ENCODE measurements around the gene SPTY2D1.
"Not testable (repeated sequence)": the region's sequence is repeated elsewhere in the genome, so short reads cannot be mapped to it uniquely, and the experiment has no call there.

SPTY2D1 gene

DNA sequence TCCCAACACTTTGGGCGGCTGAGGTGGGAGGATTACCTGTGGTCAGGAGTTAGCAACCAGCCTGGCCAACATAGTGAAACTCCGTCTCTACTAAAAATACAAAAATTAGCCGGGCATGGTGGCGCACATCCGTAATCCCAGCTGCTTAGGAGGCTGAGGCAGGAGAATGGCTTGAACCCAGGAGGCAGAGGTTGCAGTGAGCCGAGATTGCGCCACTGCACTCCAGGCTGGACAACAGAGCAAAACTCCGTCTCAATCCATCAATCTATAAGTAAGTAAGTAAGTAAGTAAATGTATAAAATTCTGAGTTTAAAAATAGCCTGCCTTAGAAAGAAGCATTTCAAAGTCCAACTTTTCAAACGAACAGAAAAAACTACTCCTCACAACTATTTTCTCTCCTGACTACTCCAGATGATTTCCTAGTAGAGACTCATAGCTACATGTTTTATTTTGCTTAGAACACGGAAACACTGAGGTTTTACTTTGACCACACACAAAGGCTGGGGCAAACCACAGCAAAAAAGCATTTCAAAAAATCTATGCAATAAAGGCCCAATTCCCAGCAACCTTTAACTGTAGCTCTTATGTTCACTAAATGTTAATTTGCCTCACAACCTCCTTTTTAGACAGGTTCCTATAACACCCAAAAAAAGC, 16.3 kb downstream of the SPTY2D1 start:
- no peak for DNase-seq (ENCODE audit: low spot score)

DNA sequence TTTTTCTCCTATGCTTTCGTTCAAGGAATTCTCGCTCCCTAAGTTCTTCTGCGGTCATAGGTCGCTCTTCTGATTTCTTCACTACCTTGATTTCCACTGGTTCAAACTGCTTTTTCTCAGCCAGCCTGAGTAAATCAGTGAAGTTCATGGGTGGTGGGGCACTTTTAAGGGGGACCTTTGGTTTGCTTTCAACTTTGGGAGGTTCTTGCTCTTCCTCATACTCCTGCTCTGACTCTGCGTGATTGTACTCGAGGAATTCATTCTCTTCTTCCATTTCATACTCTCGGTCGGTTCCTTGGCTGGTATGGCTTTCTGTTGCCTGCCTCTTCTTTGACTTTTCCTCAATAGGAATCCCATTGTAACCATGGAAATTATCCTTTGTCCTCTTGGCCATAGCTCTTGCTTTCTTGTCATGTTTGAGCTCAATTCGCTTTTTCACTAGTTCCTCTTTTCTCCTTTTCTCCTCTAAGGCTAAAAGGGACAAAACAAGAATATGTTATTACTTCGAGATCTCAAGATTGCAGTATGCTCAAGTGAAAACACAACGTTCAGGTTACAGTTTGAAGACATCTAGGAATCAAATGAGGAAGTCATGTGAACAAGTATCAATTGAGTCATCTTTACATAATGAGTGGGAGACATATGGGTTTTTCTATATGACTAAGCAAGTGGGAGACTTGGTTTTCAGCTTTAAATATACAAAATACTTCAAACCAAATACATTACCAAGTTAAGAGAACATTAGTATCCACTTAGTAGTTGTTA, 18.3 kb downstream of the SPTY2D1 start:
- DNase-seq (ENCODE audit: low spot score): no peak

DNA sequence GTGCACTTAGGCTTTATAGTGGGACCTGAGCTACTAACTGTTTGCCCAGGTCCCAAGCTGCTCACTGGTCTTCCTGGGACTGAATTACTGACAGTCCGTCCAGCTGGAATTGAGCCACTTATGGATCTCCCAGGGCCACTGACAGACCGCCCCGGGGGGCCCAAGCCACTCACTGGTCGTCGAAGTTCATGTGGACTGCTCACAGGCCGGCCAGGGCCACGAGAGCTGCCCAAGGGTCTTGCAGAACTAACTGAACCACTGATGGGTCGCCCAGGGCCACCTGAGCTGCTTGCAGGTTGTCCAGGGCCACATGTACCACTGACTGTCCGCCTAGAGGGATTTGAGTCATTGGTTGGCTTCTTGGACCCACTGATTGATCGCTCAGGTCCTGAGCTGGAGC, 19.5 kb downstream of the SPTY2D1 start:
- no peak for DNase-seq (ENCODE audit: low spot score)

DNA sequence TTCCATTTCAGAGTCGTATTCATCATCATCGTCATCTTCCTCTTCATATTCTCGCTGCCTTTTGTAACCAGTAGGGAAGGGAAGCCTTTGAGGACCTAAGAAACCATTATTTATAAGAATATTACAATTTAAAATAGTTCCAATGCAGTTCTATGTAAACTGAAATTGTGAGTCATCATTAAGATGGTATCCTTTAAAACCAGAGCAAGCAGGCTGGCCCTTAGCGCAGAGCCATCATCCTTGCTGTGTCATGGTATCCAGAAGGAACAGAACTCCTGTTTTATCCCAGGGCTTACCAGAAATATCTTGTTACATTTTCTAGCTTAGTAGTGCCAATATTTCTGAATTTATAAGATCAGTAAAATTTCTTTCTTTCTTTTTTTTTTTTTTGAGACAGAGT, 21.7 kb downstream of the SPTY2D1 start:
- DNase-seq (ENCODE audit: low spot score): no peak

DNA sequence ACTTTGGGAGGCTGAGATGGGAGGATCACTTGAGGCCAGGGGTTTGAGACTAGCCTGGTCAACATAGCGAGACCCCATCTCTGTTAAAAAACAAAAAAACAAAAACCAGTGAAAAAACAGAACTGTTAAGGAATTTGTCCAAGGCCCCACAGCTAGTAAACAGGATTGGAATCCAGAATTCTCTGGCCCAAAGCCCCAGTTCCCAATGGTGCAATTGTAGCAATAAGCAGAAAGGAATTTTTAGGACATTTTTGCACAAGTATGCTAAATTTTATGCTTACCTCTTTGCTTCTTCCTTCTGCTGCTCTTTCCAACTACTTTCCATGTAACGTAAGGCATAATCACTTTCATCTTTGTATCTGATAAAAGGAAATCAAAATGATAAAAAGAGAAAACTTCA, 22.9 kb downstream of the SPTY2D1 start:
- DNase-seq (ENCODE audit: low spot score): no peak

DNA sequence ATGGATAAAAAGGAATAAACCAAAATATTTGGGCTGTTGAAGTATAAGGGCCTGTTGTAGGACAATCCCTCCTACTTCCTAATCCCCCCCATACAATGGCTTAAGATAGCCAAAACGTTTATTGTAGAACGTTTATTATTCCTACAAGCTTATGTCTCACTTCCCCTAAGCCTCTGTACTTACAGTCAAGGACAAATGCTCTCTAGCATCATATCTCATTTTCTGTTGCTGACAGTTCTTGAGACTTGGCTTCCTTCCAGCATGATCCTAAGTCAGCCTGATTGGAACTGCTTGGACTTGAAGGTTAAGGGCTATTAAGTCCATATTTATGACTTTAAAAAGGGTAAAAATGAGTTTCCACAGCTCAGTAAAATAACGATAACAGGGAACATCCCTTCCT, 25.8 kb downstream of the SPTY2D1 start:
- no peak for DNase-seq (ENCODE audit: low spot score)

DNA sequence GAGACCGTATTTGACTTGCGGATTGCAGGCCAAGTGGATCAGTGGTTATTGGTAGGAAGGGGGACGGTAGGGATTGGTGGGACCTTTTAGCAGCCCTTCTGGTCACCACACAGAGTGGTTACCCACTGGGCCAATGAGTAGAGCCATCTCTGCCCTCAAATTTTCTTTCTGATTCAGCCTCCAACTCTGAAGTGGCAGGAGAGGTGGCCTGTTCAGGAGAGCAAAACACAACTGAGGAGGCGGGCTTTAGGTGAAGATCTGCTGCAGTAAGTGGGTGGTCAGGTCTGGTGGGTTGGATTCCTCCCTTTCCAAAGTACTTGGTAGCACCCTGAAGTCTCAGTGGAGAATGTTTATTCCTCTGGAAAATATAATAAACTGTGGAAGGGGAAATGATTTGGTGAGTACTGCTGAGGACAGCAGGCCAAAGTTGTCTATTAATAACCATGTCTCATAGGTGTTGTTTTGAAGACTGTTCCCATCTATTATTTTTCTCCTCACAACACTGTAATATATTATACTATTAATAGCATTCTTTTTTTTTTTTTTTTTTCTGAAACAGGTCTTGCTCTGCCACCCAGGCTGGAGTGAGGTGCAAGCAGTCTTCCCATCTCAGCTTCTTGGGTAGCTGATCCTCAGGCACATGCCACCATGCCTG, 33.1 kb downstream of the SPTY2D1 start:
- DNase-seq (ENCODE audit: low spot score): no peak

DNA sequence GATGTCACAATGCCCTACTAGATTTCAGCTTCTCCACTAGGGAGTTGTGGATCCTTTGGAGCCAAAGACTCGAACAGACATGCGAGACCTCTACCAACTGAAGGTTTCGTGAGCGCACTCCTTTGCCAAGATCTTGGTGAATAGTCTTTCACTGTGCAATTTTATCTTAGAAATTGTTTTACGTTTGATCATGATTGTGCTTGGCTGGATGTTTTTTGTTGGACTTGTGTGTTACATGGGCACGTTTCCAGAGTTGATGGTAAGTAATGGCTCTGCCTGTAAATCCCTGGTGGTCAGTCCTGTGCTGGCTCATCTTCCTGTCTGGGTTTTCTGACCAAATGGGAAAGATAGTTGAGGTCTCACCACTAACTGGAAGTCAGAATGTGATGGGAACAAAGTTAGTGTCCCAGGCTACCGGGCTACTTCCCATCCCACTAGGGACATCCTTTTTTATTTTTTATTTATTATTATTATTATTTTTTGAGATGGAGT, 34.4 kb downstream of the SPTY2D1 start, which contains the start of gene MISFA:
Gene MISFA (plus strand): TSS at position 51 of the 492 bp plus-strand sequence. CDS start 140 bp downstream, at position 191.
- DNase-seq (ENCODE audit: low spot score): no peak

DNA sequence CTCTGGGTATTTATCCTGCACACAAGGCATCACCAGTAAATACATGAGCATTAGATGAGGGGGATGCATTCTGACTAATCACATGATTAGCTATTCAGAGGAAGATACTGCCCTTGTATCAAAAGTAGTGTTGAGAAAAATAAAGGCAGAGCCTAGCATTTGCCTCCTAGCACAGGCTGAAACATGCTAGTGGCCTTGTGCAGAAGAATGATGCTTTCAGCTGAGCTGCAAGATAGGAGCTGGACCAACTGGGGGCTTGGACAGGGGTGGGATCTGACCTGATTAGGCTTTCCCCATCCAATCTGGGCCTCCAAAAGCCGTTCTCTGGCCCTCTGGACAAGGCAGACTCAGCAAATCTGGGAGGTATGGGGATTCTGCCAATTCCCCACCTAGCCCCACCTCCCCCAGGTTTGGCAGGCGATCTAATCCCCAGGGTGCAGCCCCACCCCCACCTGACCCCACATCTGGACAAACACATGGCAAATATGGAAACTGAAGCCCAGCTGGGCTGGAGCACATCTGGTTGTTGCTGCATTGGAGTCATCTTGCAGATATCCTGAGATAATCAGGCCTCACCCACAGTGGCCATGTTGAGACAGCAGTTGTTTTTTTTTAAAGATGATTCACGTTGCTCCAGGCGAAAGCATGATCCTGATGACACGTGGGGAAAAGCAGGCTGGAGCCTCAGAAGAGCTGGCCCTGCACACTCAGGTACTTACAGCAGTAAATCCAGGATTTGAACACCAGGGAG, 39.0 kb downstream of the SPTY2D1 start:
- DNase-seq (ENCODE audit: low spot score): no peak

DNA sequence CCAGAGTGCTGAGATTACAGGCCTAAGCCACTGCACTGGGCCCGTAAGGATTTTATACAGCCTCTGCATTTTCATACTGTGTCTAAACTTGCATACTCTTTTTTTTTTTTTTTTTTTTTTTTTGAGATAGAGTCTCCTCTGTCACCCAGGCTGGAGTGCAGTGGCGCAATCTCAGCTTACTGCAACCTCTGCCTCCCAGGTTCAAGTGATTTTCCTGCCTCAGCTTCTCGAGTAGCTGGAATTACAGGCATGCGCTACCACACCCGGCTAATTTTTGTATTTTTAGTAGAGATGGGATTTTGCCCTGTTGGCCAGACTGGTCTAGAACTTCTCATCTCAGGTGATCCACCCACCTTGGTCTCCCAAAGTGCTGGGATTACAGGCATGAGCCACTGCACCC, 40.1 kb downstream of the SPTY2D1 start:
- DNase-seq (ENCODE audit: low spot score): not testable (repeated sequence)

DNA sequence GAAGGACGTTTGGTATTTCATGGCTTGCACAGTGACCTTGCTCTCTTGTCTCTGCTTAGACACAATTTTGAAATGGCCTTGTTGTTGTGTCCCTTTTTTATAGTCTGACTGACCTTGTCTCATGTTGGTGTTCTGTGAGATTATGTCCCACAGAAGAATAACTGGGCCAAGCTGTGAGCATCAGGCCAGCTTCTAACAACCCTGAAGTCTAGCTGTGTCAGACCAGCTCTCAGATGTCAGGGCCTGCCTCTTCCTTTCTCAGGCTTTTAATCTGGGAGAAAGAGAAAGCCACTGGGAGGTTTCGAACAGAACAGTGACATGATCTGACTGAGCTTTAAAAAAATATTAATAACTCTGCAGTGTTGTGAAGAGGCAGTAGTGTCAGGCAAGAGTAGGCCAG, 43.6 kb downstream of the SPTY2D1 start:
- DNase-seq (ENCODE audit: low spot score): no peak

DNA sequence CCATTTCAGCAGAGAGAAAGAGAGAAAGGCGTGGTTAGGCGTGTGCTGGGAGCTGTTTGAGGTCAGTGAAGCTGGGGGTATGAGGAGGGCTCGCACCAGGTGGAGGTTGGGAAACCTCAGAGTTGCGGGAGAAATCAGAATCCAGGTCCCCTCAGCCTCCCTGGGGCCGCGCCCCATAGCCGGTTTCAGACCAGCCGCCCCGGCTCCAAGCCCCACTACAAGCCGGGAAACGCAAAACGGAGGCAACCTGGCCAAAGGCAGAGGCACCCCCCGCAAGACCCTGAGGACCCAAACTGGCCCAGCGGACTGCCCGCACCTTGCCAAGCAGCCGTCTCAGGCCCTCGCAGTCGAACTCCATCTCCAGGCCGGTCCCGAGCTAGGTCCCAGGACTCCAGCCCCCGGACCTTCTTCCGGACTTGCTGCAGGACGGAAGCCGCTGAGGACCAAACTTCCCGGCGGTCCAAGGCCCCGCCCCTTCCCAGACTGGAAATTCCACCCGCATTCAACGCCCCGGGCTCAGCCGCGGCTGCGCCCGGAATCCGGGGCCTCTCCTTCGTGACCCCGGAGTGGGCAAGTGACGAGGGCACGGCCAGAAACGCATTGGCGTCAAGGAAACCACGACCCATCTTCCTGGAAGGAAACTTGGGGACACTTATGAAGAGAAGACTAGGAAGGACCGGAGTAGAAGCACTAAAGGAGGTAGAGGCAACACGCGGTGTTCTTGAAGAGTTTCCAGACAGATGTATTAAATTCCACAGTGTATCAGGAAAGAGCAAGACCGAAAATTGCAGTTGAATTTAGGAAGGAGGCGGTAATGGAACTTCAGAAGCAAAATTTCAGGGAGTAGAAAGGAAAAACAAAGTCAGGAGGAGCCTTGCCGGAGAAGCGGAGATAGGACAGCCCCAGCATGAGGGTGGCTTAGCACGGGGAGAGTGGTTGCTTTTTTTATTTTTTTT, 45.6 kb downstream of the SPTY2D1 start, which contains the start of gene UEVLD:
Gene UEVLD (minus strand): TSS at position 438 of the 956 bp plus-strand sequence. CDS start 80 bp downstream, at position 358.
- peak; percentile 59 for DNase-seq (ENCODE audit: low spot score)

DNA sequence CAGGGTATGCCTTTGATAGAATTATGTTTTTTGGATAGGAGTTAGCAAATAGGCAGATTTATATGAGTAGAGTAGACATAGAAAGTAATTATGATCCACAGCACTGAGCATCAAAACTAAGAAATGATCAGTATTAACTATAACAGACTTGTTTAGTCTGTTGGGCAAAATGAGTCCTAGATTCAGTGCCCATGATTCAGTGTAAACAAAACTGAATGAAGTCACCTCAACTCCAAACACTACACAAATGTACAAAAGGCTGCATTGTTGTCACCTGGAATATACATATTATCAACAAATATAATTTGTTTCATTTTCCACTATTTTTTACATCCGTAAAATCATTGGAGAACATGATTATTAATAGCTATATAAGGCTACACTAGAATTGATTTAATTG, 52.3 kb downstream of the SPTY2D1 start:
- DNase-seq (ENCODE audit: low spot score): no peak

DNA sequence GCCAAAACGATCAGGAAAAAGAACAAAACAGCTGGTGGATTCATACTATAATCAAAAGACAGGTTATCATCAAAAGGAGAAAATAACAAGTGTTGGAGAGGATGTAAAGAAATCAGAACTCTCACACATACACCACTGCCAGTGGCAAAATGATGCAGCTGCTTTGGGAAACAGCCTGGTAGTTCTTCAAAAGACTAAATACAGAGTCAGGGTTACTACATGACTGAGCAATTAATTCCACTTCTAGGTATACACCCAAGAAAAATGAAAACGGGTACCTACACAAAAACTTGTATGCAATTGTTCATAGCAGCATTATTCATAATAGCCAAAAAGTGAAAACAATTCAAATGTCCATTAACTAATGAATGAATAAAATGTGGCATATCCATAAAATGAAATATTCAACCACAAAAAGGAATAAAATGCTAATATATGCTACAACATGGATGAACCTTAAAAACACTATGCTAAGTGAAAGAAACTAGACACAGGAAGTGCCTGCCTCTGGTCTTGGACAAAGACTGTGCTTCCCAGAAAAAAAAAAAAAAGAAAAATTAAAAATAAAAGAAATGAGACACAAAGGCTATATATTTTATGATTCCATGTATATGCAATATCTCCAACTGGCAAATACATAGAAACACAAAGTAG, 53.9 kb downstream of the SPTY2D1 start:
- DNase-seq (ENCODE audit: low spot score): no peak

DNA sequence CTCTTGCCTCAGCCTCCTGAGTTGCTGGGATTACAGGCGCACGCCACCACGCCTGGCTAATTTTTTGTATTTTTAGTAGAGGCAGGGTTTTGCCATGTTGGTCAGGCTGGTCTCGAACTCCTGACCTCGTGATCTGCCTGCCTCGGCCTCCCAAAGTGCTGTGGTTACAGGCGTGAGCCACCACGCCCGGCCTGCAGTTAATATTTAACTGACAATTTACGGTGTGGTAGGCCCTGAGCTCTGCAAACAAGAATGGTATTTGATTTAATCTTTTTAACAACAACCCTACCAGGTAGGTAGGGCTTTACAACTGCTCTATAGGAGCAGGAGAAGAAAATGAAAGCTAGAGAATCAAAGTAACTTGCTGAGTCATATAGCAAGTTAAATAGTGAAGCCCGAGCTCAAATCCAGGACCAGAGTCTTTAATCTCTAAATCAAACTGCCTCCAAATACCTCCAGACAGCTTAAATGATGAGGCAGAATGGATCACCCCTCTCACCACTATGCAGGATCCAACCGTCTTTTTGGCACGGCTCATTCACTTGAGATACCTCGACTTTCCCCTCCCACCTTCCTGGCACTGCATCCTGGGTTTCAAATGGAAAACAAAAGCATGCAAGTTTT, 55.1 kb downstream of the SPTY2D1 start:
- DNase-seq (ENCODE audit: low spot score): no peak

DNA sequence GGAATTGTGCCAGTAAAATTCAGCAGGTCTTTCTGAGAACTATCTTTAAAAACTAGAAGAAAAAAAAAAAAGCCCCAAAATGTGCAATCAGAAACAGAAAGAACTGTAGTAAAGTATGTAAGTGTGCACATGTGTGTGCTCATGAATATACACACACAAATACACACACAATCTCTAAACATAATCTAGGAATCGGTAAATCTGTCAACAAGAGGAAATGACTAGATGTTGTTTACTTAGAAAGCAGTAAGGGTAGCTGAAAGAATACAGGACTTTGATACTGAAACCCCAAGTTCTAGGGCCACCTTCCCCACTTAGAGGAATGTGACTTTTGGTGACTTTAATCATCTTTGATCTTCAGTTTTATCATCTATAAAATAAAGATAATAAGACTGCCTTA, 58.8 kb downstream of the SPTY2D1 start:
- DNase-seq (ENCODE audit: low spot score): no peak

DNA sequence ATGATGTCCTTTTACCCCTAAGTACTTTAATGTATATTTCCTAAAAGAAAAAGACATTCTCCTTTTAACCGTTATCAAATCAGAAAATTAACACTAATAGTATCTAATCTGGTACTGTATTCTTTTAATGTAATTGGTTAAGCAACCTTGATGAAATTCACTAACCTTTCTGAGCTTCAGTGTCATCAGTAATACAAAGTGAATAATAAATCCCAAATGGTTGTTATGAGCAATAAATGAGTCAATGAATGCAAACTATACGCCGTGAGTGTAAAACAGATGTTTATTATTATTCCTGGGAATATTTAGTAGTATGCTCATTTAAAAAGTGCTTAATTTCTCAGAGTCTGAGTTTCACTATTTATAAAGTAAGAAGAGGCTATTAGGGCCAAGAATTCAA, 67.1 kb downstream of the SPTY2D1 start:
- no peak for DNase-seq (ENCODE audit: low spot score)

DNA sequence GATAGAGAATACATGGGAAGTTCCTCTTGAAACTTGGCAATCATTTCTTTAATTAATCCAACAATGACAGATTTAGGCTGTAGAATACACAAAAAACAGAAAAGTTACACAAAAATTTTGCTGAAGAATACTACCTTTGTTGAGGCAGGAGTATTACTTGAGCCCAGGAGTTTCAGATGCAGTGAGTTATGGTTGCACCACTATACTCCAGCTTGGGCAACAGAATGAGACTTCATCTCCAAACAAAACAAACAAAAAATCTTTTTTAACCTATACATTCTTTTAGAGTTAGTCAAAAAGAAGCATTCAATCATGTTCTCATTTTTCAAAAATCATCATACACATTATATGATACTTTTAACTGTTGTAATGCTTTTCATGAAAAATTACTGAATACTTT, 67.7 kb downstream of the SPTY2D1 start:
- no peak for DNase-seq (ENCODE audit: low spot score)

DNA sequence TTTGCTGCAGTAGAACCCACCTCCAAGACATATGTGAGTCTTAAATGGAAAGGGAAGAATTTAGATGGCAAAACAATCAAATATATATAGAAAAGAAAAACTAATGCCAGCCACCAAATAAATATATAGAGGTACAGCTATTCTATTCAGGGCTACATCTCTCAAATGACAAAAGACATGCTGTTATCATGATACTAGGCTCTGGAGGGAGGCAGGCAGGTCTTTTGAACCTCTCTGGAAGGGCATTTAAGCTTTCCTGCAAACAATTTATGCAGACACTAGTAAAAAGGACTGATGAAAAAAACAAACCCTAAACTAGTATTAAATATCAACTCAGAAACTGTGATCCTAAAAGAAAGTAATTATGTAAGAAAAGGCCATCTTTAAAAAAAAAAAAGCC, 70.0 kb downstream of the SPTY2D1 start:
- DNase-seq (ENCODE audit: low spot score): no peak
